ENCODE data around the gene CAV1.

The CAV1 gene

DNA sequence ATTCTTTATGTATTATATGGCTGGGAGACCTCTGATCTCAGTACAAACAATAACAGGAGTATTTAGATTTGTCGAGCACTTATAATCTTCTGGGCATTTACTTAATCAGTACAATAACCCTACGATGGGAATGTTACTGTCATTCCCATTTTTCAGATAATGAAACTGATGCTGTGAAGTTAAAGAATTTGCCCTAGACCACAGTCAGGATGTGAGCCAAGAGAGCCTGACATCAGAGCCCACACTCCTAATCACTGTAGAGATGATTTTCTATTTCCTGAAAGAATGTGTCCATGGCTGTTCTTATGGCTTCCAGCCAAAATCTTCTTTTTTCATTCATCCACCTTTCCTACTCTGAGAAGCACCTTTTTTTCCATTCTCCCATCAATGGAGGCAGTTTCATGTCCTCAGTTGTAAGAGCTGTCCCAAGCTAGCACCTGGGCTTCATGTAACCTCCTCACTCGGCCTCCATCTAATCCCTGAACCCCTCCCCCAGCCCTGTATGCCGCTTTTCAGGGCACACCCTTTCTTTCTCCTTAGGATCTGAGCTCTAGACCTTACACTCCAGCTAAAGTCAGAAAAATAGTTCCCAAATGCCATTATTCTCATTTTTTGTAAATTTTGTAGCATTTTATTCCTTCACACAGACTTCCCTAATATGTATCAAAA, 12.2 kb upstream of the CAV1 start:
- no peak for TF ChIP-seq CTCF (IDR thresholded peaks at IDR 0.05; ENCODE audit: extremely low read depth, insufficient read depth, missing control alignments)
- in situ Hi-C loops (cut with MboI; ENCODE audit: low pct_unique_long_range_greater_than_20kb, low sequenced_read_pairs, unreplicated experiment), result no loop called here
- no peak for DNase-seq (ENCODE audit: low spot score)

- TF ChIP-seq CTCF (IDR thresholded peaks at IDR 0.05; ENCODE audit: extremely low read depth, insufficient read depth, missing control alignments), result no peak
- DNase-seq (ENCODE audit: low spot score), result no peak
- in situ Hi-C loops (cut with MboI; ENCODE audit: low pct_unique_long_range_greater_than_20kb, low sequenced_read_pairs, unreplicated experiment), result no loop called here
These were observed 9.3 kb upstream of the CAV1 start for GRCh38 chr7:116515584-116515983.

DNA sequence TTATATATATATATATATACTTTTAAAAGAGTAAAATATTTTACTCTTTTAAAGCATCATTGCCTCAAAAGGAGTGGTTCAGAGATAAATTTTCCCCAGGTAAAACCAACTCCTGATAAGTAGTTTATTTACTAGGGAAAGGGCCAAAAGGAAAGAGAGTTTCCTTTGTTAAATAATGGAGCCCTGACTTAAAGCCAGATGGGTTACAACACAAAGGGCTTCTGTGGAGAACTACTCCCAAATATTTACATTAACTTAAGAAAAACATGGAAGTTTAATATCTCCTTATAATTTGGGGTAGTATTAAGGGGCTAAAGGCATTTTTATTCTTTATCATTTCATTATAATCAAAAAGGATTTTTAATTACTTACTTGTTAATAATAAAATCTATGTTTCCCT, 8.5 kb upstream of the CAV1 start:
- no peak for TF ChIP-seq CTCF (IDR thresholded peaks at IDR 0.05; ENCODE audit: extremely low read depth, insufficient read depth, missing control alignments)
- in situ Hi-C loops (cut with MboI; ENCODE audit: low pct_unique_long_range_greater_than_20kb, low sequenced_read_pairs, unreplicated experiment), result no loop called here
- no peak for DNase-seq (ENCODE audit: low spot score)

DNA sequence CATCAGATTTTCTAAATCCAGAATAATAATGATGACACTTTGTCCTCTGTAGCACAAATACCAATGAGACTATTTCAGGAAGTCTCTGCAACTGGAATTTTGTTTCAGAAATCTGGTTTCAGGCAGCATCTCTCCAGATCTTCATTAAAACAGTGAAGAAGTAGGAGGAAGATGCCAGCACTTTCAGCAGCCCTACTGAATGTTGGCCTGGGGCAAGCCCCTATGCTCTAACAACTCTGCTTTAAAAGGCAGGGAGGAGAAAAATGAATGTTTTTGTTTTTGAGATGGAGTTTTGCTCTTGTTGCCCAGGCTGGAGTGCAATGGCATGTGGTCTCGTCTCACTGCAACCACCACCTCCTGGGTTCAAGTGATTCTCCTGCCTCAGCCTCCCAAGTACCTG, 7.2 kb upstream of the CAV1 start:
- TF ChIP-seq CTCF (IDR thresholded peaks at IDR 0.05; ENCODE audit: extremely low read depth, insufficient read depth, missing control alignments), result no peak

DNA sequence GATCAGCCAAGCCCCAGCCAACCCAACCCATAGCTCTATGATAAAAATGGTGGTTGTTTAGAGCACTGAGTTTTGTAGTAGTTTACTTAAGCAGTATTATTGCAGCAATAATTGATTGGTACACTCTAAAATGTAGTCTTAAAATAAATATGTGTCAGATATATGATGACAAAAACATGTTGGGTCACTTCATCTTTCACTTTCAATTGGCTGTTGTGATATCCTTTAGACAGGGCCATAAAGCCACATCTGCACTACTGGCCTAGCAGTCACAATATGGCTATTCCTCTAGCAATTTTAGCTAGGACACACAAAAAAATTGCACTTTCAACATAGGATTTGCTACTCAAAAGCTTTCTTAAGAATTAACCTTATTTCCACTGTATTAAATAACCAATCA, 5.9 kb upstream of the CAV1 start:
- in situ Hi-C loops (cut with MboI; ENCODE audit: low pct_unique_long_range_greater_than_20kb, low sequenced_read_pairs, unreplicated experiment), result no loop called here
- no peak for DNase-seq (ENCODE audit: low spot score)
- no peak for TF ChIP-seq CTCF (IDR thresholded peaks at IDR 0.05; ENCODE audit: extremely low read depth, insufficient read depth, missing control alignments)

More for the DNA sequence above, 7.2 kb upstream of the CAV1 start:
- in situ Hi-C loops (cut with MboI; ENCODE audit: low pct_unique_long_range_greater_than_20kb, low sequenced_read_pairs, unreplicated experiment), result no loop called here
- DNase-seq (ENCODE audit: low spot score), result no peak

DNA sequence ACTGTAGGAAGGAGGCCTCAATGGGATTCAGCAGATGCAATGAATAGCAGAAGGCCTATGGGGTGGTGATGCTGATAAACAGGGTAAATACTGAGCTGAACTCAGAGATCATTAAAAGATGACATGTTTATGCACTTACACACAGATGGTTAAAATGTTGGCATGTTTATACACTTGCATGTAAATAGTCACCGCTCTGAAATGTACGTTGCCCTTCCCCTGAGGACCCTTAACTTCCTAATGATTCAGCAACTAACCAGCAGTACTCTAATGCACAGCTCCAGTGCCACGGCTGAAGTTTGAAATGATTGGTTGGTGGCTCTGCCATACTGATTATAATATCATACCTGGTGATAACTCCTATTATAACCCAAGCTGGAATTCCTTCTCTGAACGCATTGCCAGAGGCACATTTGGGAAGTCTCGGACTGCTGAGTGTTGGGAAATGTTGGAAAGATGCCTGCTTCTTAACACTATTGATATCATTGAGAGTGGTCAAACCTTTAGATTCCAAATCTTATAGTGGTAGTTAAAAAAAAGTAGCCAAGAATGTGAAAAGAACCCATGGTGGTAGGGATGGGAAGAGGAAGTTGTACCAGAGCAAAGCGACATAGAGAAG, 3.7 kb upstream of the CAV1 start:
- in situ Hi-C loops (cut with MboI; ENCODE audit: low pct_unique_long_range_greater_than_20kb, low sequenced_read_pairs, unreplicated experiment), result no loop called here
- no peak for TF ChIP-seq CTCF (IDR thresholded peaks at IDR 0.05; ENCODE audit: extremely low read depth, insufficient read depth, missing control alignments)
- no peak for DNase-seq (ENCODE audit: low spot score)
